ENCODE data around the gene PIGBOS1. TPM values are rescaled to one million over a fixed set of nuclear protein-coding genes. Genes with fewer than 3 reads are reported as not detected.

PIGBOS1 gene
- total and polyA plus RNA-seq, 2 donors from 2014 or later = 15.9 to 21.0 TPM

DNA sequence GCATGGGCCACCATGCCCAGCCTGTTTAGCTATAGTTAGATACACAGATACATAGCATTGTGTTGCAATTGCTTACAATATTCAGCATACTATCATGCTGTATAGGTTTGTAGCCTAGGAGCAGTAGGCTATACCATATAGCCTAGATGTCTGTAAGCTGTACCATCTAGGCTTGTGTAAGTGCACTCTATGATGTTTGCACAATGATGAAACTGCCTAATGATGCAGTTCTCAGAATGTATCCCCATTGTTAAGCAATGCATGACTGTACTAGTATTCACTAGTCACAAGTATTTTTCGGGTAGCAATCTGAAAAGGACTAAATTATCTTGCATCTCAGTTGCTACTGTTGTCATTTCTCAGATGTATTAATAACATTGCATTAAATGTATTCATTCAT, 16.1 kb upstream of the PIGBOS1 start:
- no peaks in the 10 kb centered on the region for H3K4me1 ChIP-seq (ENCODE audit: control insufficient read depth in 2 of 3, insufficient read depth in 2 of 3, low read depth in 1 of 3, low read length in 3 of 3)
- H3K9ac ChIP-seq (ENCODE audit: low read length in 3 of 3) = no peak overlapping the region
- no peak overlapping the region for H3K27ac ChIP-seq (ENCODE audit: low read depth in 2 of 2, low read length in 2 of 2)
- intact Hi-C loops (cut with DNase I) = no loop called here
- no peaks in the 10 kb centered on the region for H3K27me3 ChIP-seq (ENCODE audit: control insufficient read depth, insufficient read depth, low read length)
- TF ChIP-seq, protein P1, sequence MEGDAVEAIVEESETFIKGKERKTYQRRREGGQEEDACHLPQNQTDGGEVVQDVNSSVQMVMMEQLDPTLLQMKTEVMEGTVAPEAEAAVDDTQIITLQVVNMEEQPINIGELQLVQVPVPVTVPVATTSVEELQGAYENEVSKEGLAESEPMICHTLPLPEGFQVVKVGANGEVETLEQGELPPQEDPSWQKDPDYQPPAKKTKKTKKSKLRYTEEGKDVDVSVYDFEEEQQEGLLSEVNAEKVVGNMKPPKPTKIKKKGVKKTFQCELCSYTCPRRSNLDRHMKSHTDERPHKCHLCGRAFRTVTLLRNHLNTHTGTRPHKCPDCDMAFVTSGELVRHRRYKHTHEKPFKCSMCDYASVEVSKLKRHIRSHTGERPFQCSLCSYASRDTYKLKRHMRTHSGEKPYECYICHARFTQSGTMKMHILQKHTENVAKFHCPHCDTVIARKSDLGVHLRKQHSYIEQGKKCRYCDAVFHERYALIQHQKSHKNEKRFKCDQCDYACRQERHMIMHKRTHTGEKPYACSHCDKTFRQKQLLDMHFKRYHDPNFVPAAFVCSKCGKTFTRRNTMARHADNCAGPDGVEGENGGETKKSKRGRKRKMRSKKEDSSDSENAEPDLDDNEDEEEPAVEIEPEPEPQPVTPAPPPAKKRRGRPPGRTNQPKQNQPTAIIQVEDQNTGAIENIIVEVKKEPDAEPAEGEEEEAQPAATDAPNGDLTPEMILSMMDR (IDR thresholded peaks at IDR 0.05; ENCODE audit: borderline replicate concordance, extremely low read depth, insufficient read depth) = no peak
- no peak for DNase-seq
- H3K36me3 ChIP-seq (ENCODE audit: control insufficient read depth in 2 of 3, insufficient read depth in 3 of 3, low read length in 3 of 3) = peaks cover 0 to 15% (median 7%) of the 10 kb centered on the region in 3 donors
- no peaks in the 10 kb centered on the region for H3K9me3 ChIP-seq (ENCODE audit: control insufficient read depth in 2 of 3, insufficient read depth in 1 of 3, low read length in 3 of 3)
- no peak for FAIRE-seq
- H3K4me3 ChIP-seq (ENCODE audit: low read length in 3 of 3) = no peak overlapping the region

DNA sequence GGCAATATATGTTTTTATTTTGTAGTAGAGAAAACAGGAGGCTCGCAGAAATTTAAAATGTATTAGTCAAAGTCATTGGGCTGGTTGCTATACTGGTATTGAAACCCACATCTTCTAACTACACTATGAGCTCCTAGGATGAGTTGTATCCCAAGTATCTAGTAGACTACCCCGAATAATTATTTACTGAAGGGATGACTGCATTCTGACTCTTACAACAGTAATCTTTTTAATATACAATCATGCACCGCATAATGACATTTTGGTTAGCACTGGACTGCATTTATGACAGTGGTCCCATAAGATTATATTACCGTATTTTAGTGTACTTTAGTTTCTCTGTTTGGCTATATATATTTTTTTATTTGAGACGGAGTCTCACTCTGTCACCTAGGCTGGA, 15.4 kb upstream of the PIGBOS1 start:
- H3K9ac ChIP-seq (ENCODE audit: low read length in 3 of 3) = no peak overlapping the region
- FAIRE-seq (no peak), DNase-seq (no peak)
- no peak overlapping the region for H3K4me3 ChIP-seq (ENCODE audit: low read length in 3 of 3)
- TF ChIP-seq, protein P1 (IDR thresholded peaks at IDR 0.05; ENCODE audit: borderline replicate concordance, extremely low read depth, insufficient read depth) = no peak
- H3K36me3 ChIP-seq (ENCODE audit: control insufficient read depth in 2 of 3, insufficient read depth in 3 of 3, low read length in 3 of 3) = peaks cover 0 to 15% (median 4%) of the 10 kb centered on the region in 3 donors
- no peaks in the 10 kb centered on the region for H3K4me1 ChIP-seq (ENCODE audit: control insufficient read depth in 2 of 3, insufficient read depth in 2 of 3, low read depth in 1 of 3, low read length in 3 of 3)
- H3K27ac ChIP-seq (ENCODE audit: low read depth in 2 of 2, low read length in 2 of 2) = no peak overlapping the region
- intact Hi-C loops (cut with DNase I) = no loop called here
- H3K9me3 ChIP-seq (ENCODE audit: control insufficient read depth in 2 of 3, insufficient read depth in 1 of 3, low read length in 3 of 3) = no peaks in the 10 kb centered on the region
- H3K27me3 ChIP-seq (ENCODE audit: control insufficient read depth, insufficient read depth, low read length) = no peaks in the 10 kb centered on the region

- Histone ChIP-seq H3K36me3 (ENCODE audit: control insufficient read depth in 2 of 3, insufficient read depth in 3 of 3, low read length in 3 of 3) (peaks cover 0 to 3% (median 0%) of the 10 kb centered on the region in 3 donors), H3K27me3 (ENCODE audit: control insufficient read depth, insufficient read depth, low read length) (no peaks in the 10 kb centered on the region), H3K4me1 (ENCODE audit: control insufficient read depth in 2 of 3, insufficient read depth in 2 of 3, low read depth in 1 of 3, low read length in 3 of 3) (no peaks in the 10 kb centered on the region), H3K9me3 (ENCODE audit: control insufficient read depth in 2 of 3, insufficient read depth in 1 of 3, low read length in 3 of 3) (no peaks in the 10 kb centered on the region), H3K9ac (ENCODE audit: low read length in 3 of 3) (no peak overlapping the region), H3K27ac (ENCODE audit: low read depth in 2 of 2, low read length in 2 of 2) (no peak overlapping the region), H3K4me3 (ENCODE audit: low read length in 3 of 3) (no peak overlapping the region)
- FAIRE-seq = no peak
- intact Hi-C loops (cut with DNase I) = no loop called here
- DNase-seq = no peak
- TF ChIP-seq, protein P1 (IDR thresholded peaks at IDR 0.05; ENCODE audit: borderline replicate concordance, extremely low read depth, insufficient read depth) = no peak
Observed at GRCh38 chr15:55327387-55327786, 8.5 kb upstream of the PIGBOS1 start.

DNA sequence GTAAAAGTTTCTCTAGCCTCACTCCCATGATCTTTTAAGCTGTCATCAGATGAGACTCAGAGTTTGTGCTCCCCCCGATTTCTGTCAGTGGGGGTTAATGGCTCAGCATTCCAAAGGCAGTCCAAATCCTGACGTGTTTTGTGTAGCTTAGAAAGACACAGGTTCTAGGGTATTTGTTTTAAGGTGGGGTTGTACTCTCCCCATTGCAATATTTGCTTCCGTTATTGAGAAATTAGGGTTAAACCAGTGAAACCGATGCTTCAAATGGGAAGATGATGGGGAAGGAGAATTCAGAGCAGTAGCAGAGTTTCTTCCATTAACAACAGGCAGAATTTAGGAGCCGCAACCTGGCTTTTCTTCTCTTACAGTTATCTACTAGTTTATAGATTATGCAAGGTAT, 3.5 kb upstream of the PIGBOS1 start:
- TF ChIP-seq, protein P1 (IDR thresholded peaks at IDR 0.05; ENCODE audit: borderline replicate concordance, extremely low read depth, insufficient read depth) = no peak

More for the DNA sequence above, 3.5 kb upstream of the PIGBOS1 start:
- Histone ChIP-seq H3K4me1 (ENCODE audit: control insufficient read depth in 2 of 3, insufficient read depth in 2 of 3, low read depth in 1 of 3, low read length in 3 of 3) (peaks cover 0 to 7% (median 3%) of the 10 kb centered on the region in 3 donors), H3K27me3 (ENCODE audit: control insufficient read depth, insufficient read depth, low read length) (no peaks in the 10 kb centered on the region), H3K36me3 (ENCODE audit: control insufficient read depth in 2 of 3, insufficient read depth in 3 of 3, low read length in 3 of 3) (no peaks in the 10 kb centered on the region), H3K9ac (ENCODE audit: low read length in 3 of 3) (no peak overlapping the region), H3K4me3 (ENCODE audit: low read length in 3 of 3) (no peak overlapping the region), H3K9me3 (ENCODE audit: control insufficient read depth in 2 of 3, insufficient read depth in 1 of 3, low read length in 3 of 3) (no peaks in the 10 kb centered on the region), H3K27ac (ENCODE audit: low read depth in 2 of 2, low read length in 2 of 2) (no peak overlapping the region)
- DNase-seq (no peak), FAIRE-seq (no peak)
- intact Hi-C loops (cut with DNase I) = no loop called here

Data from kidney (tissue), 14 donors.